Measurements from ENCODE around the gene TMBIM1. TPM values are rescaled to one million over a fixed set of nuclear protein-coding genes. Genes with fewer than 3 reads are reported as not detected.
"Not testable (repeated sequence)": the region's sequence is repeated elsewhere in the genome, so short reads cannot be mapped to it uniquely, and the experiment has no call there.

TMBIM1 gene
- polyA plus RNA-seq, 1 experiment = 91.4 TPM

DNA sequence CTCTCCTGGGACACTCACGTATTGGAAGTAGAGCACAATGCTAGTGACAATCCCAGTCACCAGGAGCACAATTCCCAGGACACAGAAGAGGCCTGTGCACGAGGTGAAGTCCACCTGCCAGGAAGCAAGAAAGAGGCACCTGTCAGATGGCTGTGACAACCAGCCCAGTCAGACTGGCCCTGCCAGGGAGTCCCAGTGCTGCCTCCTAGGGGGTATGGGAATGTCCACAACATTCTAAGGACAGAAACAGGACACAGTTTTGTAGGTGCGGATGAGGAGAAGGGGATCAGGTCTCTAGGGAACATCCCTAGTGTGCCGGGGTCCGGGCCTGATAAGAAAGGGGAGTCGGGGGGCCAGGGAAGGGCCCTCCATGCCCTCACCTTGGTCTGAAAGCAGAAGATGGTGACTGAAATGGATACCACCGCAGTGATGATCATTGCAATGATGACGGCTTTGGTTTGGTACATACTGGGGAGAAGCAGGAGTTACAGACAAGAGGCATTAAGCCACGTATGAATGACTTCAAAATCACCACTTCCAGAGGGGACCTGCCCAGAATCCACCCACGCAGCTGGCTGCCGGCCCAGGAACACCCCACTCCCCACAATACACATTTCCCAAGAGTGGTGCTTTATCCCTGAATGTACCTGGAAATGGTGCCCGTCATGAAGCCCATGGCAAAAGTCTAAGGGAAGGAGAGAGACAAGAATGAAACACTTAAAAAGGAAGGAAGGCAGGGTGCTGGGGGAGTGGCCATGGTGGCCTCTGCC, 15.1 kb downstream of the TMBIM1 start:
- Histone ChIP-seq H3K4me3 (ENCODE audit: low read depth, low read length) (no peak overlapping the region), H3K9me3 (ENCODE audit: control insufficient read depth, insufficient read depth, low read length) (no peaks in the 10 kb centered on the region), H3K27ac (ENCODE audit: low read depth, low read length) (no peak overlapping the region), H3K27me3 (ENCODE audit: control insufficient read depth, insufficient read depth, low read length) (no peaks in the 10 kb centered on the region)
- CTCF ChIA-PET = interaction anchor here (0.6 to 1.0 kb wide), 2 partner anchors 80 to 119 kb away, joined by 3 read pairs; partner anchors contain the start of gene CATIP
- POLR2A ChIA-PET = no interaction called here
- no peak for DNase-seq (ENCODE audit: low read depth, low spot score)
- TF ChIP-seq, protein P1, sequence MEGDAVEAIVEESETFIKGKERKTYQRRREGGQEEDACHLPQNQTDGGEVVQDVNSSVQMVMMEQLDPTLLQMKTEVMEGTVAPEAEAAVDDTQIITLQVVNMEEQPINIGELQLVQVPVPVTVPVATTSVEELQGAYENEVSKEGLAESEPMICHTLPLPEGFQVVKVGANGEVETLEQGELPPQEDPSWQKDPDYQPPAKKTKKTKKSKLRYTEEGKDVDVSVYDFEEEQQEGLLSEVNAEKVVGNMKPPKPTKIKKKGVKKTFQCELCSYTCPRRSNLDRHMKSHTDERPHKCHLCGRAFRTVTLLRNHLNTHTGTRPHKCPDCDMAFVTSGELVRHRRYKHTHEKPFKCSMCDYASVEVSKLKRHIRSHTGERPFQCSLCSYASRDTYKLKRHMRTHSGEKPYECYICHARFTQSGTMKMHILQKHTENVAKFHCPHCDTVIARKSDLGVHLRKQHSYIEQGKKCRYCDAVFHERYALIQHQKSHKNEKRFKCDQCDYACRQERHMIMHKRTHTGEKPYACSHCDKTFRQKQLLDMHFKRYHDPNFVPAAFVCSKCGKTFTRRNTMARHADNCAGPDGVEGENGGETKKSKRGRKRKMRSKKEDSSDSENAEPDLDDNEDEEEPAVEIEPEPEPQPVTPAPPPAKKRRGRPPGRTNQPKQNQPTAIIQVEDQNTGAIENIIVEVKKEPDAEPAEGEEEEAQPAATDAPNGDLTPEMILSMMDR (IDR thresholded peaks at IDR 0.05; ENCODE audit: low read depth, low read length) = no peak

DNA sequence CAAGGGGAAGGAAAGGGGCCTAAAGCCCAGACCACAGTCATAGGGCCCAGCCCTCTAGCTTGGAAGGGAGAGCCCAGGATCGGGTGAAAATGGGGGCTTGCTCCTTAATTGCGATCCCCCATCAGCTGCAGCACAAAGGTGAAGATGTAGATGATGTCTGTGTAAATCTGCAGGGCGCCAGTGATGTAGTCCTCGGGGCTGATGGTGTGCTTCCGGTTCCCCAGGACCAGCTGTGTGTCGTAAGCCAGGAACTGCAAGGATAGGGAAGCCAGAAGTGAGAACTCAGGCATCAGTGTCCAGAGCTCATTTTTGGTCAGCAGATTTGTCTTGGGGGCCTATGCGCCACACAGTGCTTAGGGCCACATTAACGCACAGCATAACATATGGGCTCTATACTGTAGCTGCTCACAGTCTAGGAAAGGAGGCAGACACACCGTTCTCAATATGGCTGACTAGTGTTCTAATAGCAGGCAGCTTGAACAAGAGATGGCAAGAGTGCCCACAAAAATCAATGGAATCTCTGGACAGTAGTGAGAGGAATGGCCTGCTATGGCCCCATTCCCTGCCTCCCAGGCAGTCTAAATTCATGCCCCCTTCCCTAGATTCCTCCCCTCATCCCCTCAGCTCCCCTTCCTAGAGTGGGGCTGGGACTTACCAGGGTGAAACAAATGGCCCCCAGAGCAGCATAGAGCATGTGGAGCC, 16.8 kb downstream of the TMBIM1 start:
- ChIA-PET CTCF (interaction anchor here (1.5 to 1.7 kb wide), 4 partner anchors 9 to 191 kb away, joined by 5 to 11 read pairs (median 8); partner anchors contain the start of genes CATIP and TMBIM1), POLR2A (interaction anchor here (2.9 kb wide), 1 partner anchor 11 kb away, joined by 13 read pairs; no protein-coding TSS in a partner anchor)
- Histone ChIP-seq H3K9me3 (ENCODE audit: control insufficient read depth, insufficient read depth, low read length) (no peaks in the 10 kb centered on the region), H3K4me3 (ENCODE audit: low read depth, low read length) (no peak overlapping the region), H3K27ac (ENCODE audit: low read depth, low read length) (no peak overlapping the region), H3K27me3 (ENCODE audit: control insufficient read depth, insufficient read depth, low read length) (no peaks in the 10 kb centered on the region)
- TF ChIP-seq, protein P1 (IDR thresholded peaks at IDR 0.05; ENCODE audit: low read depth, low read length) = no peak
- DNase-seq (ENCODE audit: low read depth, low spot score) = no peak

DNA sequence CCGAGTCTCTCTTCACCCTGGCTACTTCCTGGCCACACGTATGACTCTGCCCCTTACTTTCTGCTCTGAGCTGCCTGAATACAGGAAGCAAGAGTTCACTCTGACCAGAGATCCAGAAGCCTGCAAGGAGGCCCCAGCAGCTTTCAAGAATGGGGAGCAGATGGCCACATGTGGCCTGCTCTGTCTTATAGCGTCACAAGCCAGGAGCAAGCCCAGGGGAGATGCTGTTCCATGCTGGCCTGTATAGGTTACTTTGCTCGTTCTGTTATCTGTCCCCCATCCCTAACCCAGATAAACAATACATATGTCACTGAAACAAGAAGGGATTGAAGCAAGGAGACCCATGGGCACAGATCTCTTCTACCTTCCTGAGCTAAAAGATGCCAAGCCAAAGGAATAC, 17.7 kb downstream of the TMBIM1 start:
- Histone ChIP-seq H3K27ac (ENCODE audit: low read depth, low read length) (no peak overlapping the region), H3K9me3 (ENCODE audit: control insufficient read depth, insufficient read depth, low read length) (no peaks in the 10 kb centered on the region; the same call in 1 of the 2 replicates), H3K4me3 (ENCODE audit: low read depth, low read length) (no peak overlapping the region), H3K27me3 (ENCODE audit: control insufficient read depth, insufficient read depth, low read length) (no peaks in the 10 kb centered on the region)
- no peak for DNase-seq (ENCODE audit: low read depth, low spot score)
- ChIA-PET CTCF (interaction anchor here (0.6 to 1.7 kb wide), 4 partner anchors 10 to 192 kb away, joined by 4 to 11 read pairs (median 8); partner anchors contain the start of gene TMBIM1), POLR2A (interaction anchor here (2.9 kb wide), 1 partner anchor 12 kb away, joined by 13 read pairs; no protein-coding TSS in a partner anchor)
- TF ChIP-seq, protein P1 (IDR thresholded peaks at IDR 0.05; ENCODE audit: low read depth, low read length) = no peak

DNA sequence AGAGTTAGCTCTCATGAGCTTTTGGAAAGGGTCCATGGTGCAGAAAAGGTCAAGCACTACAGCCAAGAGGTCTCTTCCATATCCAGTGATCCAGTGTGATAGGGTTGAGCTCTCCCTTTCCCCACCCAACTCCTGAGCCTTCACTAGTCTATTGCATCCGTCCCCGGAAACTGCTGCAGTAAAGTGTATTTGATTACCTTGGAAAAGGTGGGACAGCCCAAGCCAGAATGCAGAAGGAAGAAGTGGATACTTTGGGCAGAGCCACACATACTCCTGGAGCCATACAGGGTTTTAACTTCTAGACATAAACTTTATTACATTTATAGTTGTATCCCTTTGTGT, 18.4 kb downstream of the TMBIM1 start:
- ChIA-PET POLR2A (interaction anchor here (2.9 kb wide), 1 partner anchor 13 kb away, joined by 13 read pairs; no protein-coding TSS in a partner anchor), CTCF (interaction anchor here (0.7 to 4.9 kb wide), 8 partner anchors 9 to 801 kb away, joined by 3 to 73 read pairs (median 16); partner anchors contain the start of genes CATIP and TMBIM1)
- H3K9me3 ChIP-seq (ENCODE audit: control insufficient read depth, insufficient read depth, low read length) = no peaks in the 10 kb centered on the region; the same call in 1 of the 2 replicates

DNA sequence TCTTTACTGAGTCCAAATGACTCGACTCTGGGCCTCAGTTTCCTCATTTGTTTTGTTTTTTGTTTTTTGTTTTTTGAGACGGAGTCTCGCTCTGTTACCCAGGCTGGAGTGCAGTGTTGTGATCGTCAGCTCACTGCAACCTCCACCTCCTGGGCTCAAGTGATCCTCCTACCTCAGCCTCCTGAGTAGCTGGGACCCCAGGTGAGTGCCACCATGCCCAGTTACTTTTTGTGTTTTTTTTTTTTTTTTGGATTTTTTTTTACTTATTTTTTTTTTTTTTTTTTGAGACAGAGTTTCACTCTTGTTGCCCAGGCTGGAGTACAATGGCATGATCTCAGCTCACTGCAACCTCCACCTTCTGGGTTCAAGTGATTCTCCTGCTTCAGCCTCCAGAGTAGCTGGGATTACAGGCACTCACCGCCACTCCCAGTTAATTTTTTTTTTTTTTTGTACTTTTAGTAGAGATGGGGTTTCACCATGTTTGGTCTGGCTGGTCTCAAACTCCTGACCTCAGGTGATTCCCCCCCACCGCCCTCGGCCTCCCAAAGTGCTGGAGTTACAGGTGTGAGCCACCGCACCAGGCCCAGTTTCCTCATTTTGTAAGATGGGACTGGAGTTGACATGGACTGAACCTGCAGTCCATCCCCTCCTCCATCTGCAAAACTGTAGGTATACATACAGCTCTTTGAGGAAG, 18.9 kb downstream of the TMBIM1 start:
- not testable (repeated sequence) for H3K27me3 ChIP-seq (ENCODE audit: control insufficient read depth, insufficient read depth, low read length); DNase-seq (ENCODE audit: low read depth, low spot score); H3K9me3 ChIP-seq (ENCODE audit: control insufficient read depth, insufficient read depth, low read length); H3K4me3 ChIP-seq (ENCODE audit: low read depth, low read length)
- peak overlapping the region; percentile 31 for H3K27ac ChIP-seq (ENCODE audit: low read depth, low read length)
- POLR2A ChIA-PET = interaction anchor here (0.7 to 1.0 kb wide), 3 partner anchors 11 to 24 kb away, joined by 4 to 6 read pairs (median 4); no protein-coding TSS in a partner anchor
- CTCF ChIA-PET = interaction anchor here (0.6 to 4.9 kb wide), 18 partner anchors 10 to 800 kb away, joined by 3 to 73 read pairs (median 6); partner anchors contain the start of genes CATIP and TMBIM1

More for the DNA sequence above, 18.4 kb downstream of the TMBIM1 start:
- no peaks in the 10 kb centered on the region for H3K27me3 ChIP-seq (ENCODE audit: control insufficient read depth, insufficient read depth, low read length)
- no peak overlapping the region for H3K4me3 ChIP-seq (ENCODE audit: low read depth, low read length)
- no peak for DNase-seq (ENCODE audit: low read depth, low spot score)
- TF ChIP-seq, protein P1 (IDR thresholded peaks at IDR 0.05; ENCODE audit: low read depth, low read length) = no peak
- no peak overlapping the region for H3K27ac ChIP-seq (ENCODE audit: low read depth, low read length)
